Natural killer cell (primary cell): ENCODE measurements around the gene MT1F. TPM values are rescaled to one million over a fixed set of nuclear protein-coding genes. Genes with fewer than 3 reads are reported as not detected.

Experiments used
- ATAC-seq, 3 donors: fragments of 150-1000 bp in 2 of 3; fragments of 200-7000 bp in 1 of 3; cut with Tn5 transposase; 1 replicate in 1 of 3; 2 replicates in 2 of 3; pipeline ENCODE4 v1.10.0; 2021; ENCODE audit warnings: mild to moderate bottlenecking in 2 of 3, moderate library complexity in 2 of 3
- DNase-seq, 2 donors: peaks; one replicate each; pipeline versions ENCODE4 v3.0.0 to v3.0.0-alpha.2; 2013 to 2021; ENCODE audit warnings: mixed read lengths in 1 of 2
- H3K27ac ChIP-seq: one replicate; pipeline ENCODE4 v1.5.1; 2013; ENCODE audit warnings: mild to moderate bottlenecking, low read length
- H3K27me3 ChIP-seq: one replicate; pipeline ENCODE4 v1.6.1; 2013; ENCODE audit warnings: low read length; ENCODE audit not compliant: control insufficient read depth, insufficient read depth
- H3K36me3 ChIP-seq: one replicate; pipeline ENCODE4 v1.6.1; 2013; ENCODE audit warnings: low read length; ENCODE audit not compliant: control insufficient read depth, insufficient read depth
- H3K4me1 ChIP-seq: one replicate; pipeline ENCODE4 v1.6.1; 2013; ENCODE audit warnings: low read length; ENCODE audit not compliant: control insufficient read depth, insufficient read depth
- H3K4me3 ChIP-seq: one replicate; pipeline ENCODE4 v1.5.1; 2013; ENCODE audit warnings: low read length
- H3K9me3 ChIP-seq: one replicate; pipeline ENCODE4 v1.6.1; 2013; ENCODE audit warnings: low read length; ENCODE audit not compliant: control insufficient read depth, insufficient read depth
- H3K27ac Mint-ChIP-seq, 2 donors: one replicate each; pipeline ENCODE4 v1.8.0; 2022; ENCODE audit warnings: mild to moderate bottlenecking in 2 of 2, mixed read lengths in 2 of 2, moderate library complexity in 1 of 2
- H3K27me3 Mint-ChIP-seq, 2 donors: one replicate each; pipeline ENCODE4 v1.8.0; 2022; ENCODE audit warnings: low read depth in 2 of 2, mixed read lengths in 2 of 2
- H3K36me3 Mint-ChIP-seq: one replicate; pipeline ENCODE4 v1.8.0; 2022; ENCODE audit warnings: mixed read lengths
- H3K4me1 Mint-ChIP-seq, 2 donors: one replicate each; pipeline ENCODE4 v1.8.0; 2022; ENCODE audit warnings: mixed read lengths in 2 of 2
- H3K4me3 Mint-ChIP-seq: one replicate; pipeline ENCODE4 v1.8.0; 2022; ENCODE audit warnings: mild to moderate bottlenecking, moderate library complexity, mixed read lengths
- H3K9me3 Mint-ChIP-seq, 2 donors: one replicate each; pipeline ENCODE4 v1.8.0; 2022; ENCODE audit warnings: mixed read lengths in 2 of 2
- CTCF ChIP-seq: fragments of 200-600 bp; IDR thresholded peaks from one replicate; pipeline ENCODE4 v1.8.0; 2022; ENCODE audit warnings: antibody characterized with exemption
- WGBS: methylation state at CpG from one replicate; pipeline ENCODE4 v1.1.7; 2013; ENCODE audit warnings: missing lambda C conversion rate; ENCODE audit not compliant: insufficient coverage; 5-methylcytosine and 5-hydroxymethylcytosine counted together
- intact Hi-C: fragments of 100-400 bp; cut with micrococcal nuclease; formaldehyde crosslinking; loops from one replicate; pipeline ENCODE4 v1.14.2; 2022
- total RNA-seq, 4 donors: library from RNA; stranded (reverse); fragments of 120-200 nt in 1 of 4; gene quantifications; one replicate each; pipeline versions ENCODE4 v1.2.3 to v1.2.4, GENCODE V29; 2013 to 2022

The MT1F gene
- total RNA-seq, 3 donors from 2014 or later (not counting 1 experiment from before 2014, with no cell fraction given), result 3.8 to 8.0 (median 5.4) TPM

- Histone ChIP-seq H3K27ac (no peak overlapping the region), H3K4me1 (no peaks in the 10 kb centered on the region), H3K36me3 (no peaks in the 10 kb centered on the region), H3K4me3 (no peak overlapping the region), H3K27me3 (no peaks in the 10 kb centered on the region), H3K9me3 (no peaks in the 10 kb centered on the region)
- no peak for TF ChIP-seq CTCF
- intact Hi-C loops, result no loop called here
- H3K9me3 Mint-ChIP-seq, result no peaks in the 10 kb centered on the region
- H3K27me3 Mint-ChIP-seq, result peaks cover 7 to 20% of the 10 kb centered on the region in 2 donors
- 52% methylated on average over 1 of the region's 1 CpG for WGBS
- H3K27ac Mint-ChIP-seq, result no peak overlapping the region
- ATAC-seq, result no peak
- no peak overlapping the region for H3K4me3 Mint-ChIP-seq
- DNase-seq, result no peak
- no peaks in the 10 kb centered on the region for H3K4me1 Mint-ChIP-seq
- H3K36me3 Mint-ChIP-seq, result no peaks in the 10 kb centered on the region
Measured at GRCh38 chr16:56688762-56689161, 31.0 kb downstream of the MT1F start.

GRCh38 chr16:56689171-56689570 lies 31.4 kb downstream of the MT1F start:
- Mint-ChIP-seq H3K9me3 (no peaks in the 10 kb centered on the region), H3K4me3 (no peak overlapping the region), H3K27me3 (peaks cover 7 to 20% of the 10 kb centered on the region in 2 donors), H3K4me1 (no peaks in the 10 kb centered on the region), H3K27ac (no peak overlapping the region), H3K36me3 (no peaks in the 10 kb centered on the region)
- DNase-seq (no peak), ATAC-seq (no peak)
- Histone ChIP-seq H3K4me1 (no peaks in the 10 kb centered on the region), H3K27me3 (no peaks in the 10 kb centered on the region), H3K9me3 (no peaks in the 10 kb centered on the region), H3K36me3 (no peaks in the 10 kb centered on the region), H3K27ac (no peak overlapping the region), H3K4me3 (no peak overlapping the region)
- 82% methylated on average over 3 of the region's 3 CpGs for WGBS
- intact Hi-C loops, result no loop called here
- TF ChIP-seq CTCF, result no peak

GRCh38 chr16:56690420-56691122 lies 32.8 kb downstream of the MT1F start:
- TF ChIP-seq CTCF, result no peak
- Mint-ChIP-seq H3K27me3 (peaks cover 7 to 20% of the 10 kb centered on the region in 2 donors), H3K4me1 (no peaks in the 10 kb centered on the region), H3K27ac (no peak overlapping the region), H3K4me3 (no peak overlapping the region), H3K36me3 (no peaks in the 10 kb centered on the region), H3K9me3 (no peaks in the 10 kb centered on the region)
- intact Hi-C loops, result no loop called here
- no peak for ATAC-seq
- WGBS, result 97% methylated on average over 3 of the region's 4 CpGs
- no peaks in the 10 kb centered on the region for H3K9me3 ChIP-seq
- no peaks in the 10 kb centered on the region for H3K36me3 ChIP-seq
- no peaks in the 10 kb centered on the region for H3K4me1 ChIP-seq
- H3K27me3 ChIP-seq, result no peaks in the 10 kb centered on the region
- DNase-seq, result no peak
- no peak overlapping the region for H3K4me3 ChIP-seq
- no peak overlapping the region for H3K27ac ChIP-seq

- Mint-ChIP-seq H3K9me3 (no peaks in the 10 kb centered on the region), H3K36me3 (no peaks in the 10 kb centered on the region), H3K27ac (no peak overlapping the region), H3K27me3 (peaks cover 7 to 20% of the 10 kb centered on the region in 2 donors), H3K4me1 (no peaks in the 10 kb centered on the region), H3K4me3 (no peak overlapping the region)
- Histone ChIP-seq H3K4me3 (no peak overlapping the region), H3K9me3 (no peaks in the 10 kb centered on the region), H3K4me1 (no peaks in the 10 kb centered on the region), H3K27me3 (no peaks in the 10 kb centered on the region), H3K27ac (no peak overlapping the region), H3K36me3 (no peaks in the 10 kb centered on the region)
- ATAC-seq (no peak), DNase-seq (no peak)
- no peak for TF ChIP-seq CTCF
- 87% methylated on average over 4 of the region's 4 CpGs for WGBS
- intact Hi-C loops, result no loop called here
Measured at GRCh38 chr16:56691885-56692284, 34.1 kb downstream of the MT1F start.
